A549 (cell line): ENCODE results near the gene MARCHF7.

Experiments used
- CBX8 ChIP-seq: fragments of 200-600 bp; sonication (generic); IDR thresholded peaks from 2 replicates; pipeline ENCODE4 v1.6.1; 2016
- CEBPB ChIP-seq, 2 experiments: fragments of >200 bp in 1 of 2; sonication (Bioruptor Twin) in 1 of 2; formaldehyde crosslinking in 1 of 2; IDR thresholded peaks; 2 replicates each; pipeline ENCODE4 v1.6.1; 2012 to 2016
- ESRRA ChIP-seq: fragments of 150-350 bp; IDR thresholded peaks from 2 replicates; pipeline ENCODE4 v1.6.1; 2014; ENCODE audit warnings: mild to moderate bottlenecking, low read length, borderline replicate concordance
- HDAC2 ChIP-seq: fragments of 200-600 bp; sonication (generic); IDR thresholded peaks from 2 replicates; pipeline ENCODE4 v1.6.1; 2016
- MAFK ChIP-seq: fragments of 450-650 bp; IDR thresholded peaks from 2 replicates; pipeline ENCODE4 v1.6.1; 2014; ENCODE audit not compliant: partially characterized antibody
- POLR2AphosphoS2 ChIP-seq: conservative IDR thresholded peaks from 2 replicates; pipeline ENCODE4 v1.6.1; 2012; ENCODE audit warnings: low read length, improper control_type of control experiment, inconsistent platforms
- REST ChIP-seq: fragments of 200-600 bp; sonication (generic); IDR thresholded peaks from 2 replicates; pipeline ENCODE4 v1.6.1; 2016; ENCODE audit warnings: antibody characterized with exemption, mild to moderate bottlenecking, moderate library complexity
- SREBF2 ChIP-seq: fragments of 450-650 bp; IDR thresholded peaks from 2 replicates; pipeline ENCODE4 v1.6.1; 2014; ENCODE audit warnings: mild to moderate bottlenecking, moderate library complexity
- TF ChIP-seq, protein P1 (sequence below): fragments of >200 bp; sonication (Bioruptor Twin); formaldehyde crosslinking; IDR thresholded peaks from 3 replicates; pipeline ENCODE4 v1.5.1; 2016

DNA sequence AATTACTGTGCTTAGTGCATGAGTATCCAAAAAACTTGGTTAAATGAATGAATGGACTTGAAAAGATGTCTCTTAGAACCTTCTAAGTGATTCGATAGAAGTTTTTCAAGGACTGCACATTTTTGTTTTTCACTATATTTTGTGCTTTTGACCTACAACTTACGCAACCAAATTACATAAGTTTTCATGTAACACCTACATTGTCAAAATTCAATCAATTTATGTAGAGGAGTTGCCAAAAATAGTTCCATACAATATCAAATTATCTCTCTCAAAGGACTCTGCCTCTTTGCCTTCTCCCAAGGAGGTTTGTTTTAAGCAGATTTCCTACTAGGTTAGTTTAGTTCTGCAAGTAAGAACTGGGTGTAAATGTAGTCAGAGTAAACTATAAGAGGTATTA, 10.3 kb downstream of the MARCHF7 start:
- TF ChIP-seq, protein P1, sequence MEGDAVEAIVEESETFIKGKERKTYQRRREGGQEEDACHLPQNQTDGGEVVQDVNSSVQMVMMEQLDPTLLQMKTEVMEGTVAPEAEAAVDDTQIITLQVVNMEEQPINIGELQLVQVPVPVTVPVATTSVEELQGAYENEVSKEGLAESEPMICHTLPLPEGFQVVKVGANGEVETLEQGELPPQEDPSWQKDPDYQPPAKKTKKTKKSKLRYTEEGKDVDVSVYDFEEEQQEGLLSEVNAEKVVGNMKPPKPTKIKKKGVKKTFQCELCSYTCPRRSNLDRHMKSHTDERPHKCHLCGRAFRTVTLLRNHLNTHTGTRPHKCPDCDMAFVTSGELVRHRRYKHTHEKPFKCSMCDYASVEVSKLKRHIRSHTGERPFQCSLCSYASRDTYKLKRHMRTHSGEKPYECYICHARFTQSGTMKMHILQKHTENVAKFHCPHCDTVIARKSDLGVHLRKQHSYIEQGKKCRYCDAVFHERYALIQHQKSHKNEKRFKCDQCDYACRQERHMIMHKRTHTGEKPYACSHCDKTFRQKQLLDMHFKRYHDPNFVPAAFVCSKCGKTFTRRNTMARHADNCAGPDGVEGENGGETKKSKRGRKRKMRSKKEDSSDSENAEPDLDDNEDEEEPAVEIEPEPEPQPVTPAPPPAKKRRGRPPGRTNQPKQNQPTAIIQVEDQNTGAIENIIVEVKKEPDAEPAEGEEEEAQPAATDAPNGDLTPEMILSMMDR = no peak
- TF ChIP-seq SREBF2 (no peak), CBX8 (no peak), MAFK (no peak), POLR2AphosphoS2 (no peak), ESRRA (no peak), CEBPB (IDR thresholded peaks at IDR 0.05) (no peak), REST (no peak), HDAC2 (no peak)
